Suprapubic skin (tissue), 4 donors: ENCODE data around the gene RSF1. TPM values are rescaled to one million over a fixed set of nuclear protein-coding genes. Genes with fewer than 3 reads are reported as not detected.

Experiments used
- DNase-seq, 2 donors: peaks; one replicate each; pipeline ENCODE4 v3.0.0-alpha.2; 2019; ENCODE audit warnings: low spot score in 2 of 2
- H3K27ac ChIP-seq: fragments of 200-600 bp; sonication (generic); one replicate; pipeline ENCODE4 v1.5.1; 2019
- H3K27me3 ChIP-seq: fragments of 200-600 bp; sonication (generic); one replicate; pipeline ENCODE4 v1.5.1; 2019
- H3K36me3 ChIP-seq: fragments of 200-600 bp; sonication (generic); one replicate; pipeline ENCODE4 v1.5.1; 2019
- H3K4me1 ChIP-seq: fragments of 200-600 bp; sonication (generic); one replicate; pipeline ENCODE4 v1.5.1; 2019
- H3K4me3 ChIP-seq: fragments of 200-600 bp; sonication (generic); one replicate; pipeline ENCODE4 v1.5.1; 2019; ENCODE audit warnings: mild to moderate bottlenecking
- H3K9me3 ChIP-seq: fragments of 200-600 bp; sonication (generic); one replicate; pipeline ENCODE4 v1.5.1; 2019
- CTCF ChIP-seq, 2 donors: fragments of 200-600 bp in 1 of 2; fragments of 450-650 bp in 1 of 2; sonication (generic) in 1 of 2; IDR thresholded peaks; one replicate each; pipeline ENCODE4 v1.5.1; 2016 to 2019; ENCODE audit warnings: antibody characterized with exemption in 2 of 2, mild to moderate bottlenecking in 1 of 2, moderate library complexity in 1 of 2
- EP300 ChIP-seq: sonication (generic); formaldehyde crosslinking; IDR thresholded peaks from one replicate; pipeline ENCODE4 v1.6.1; 2017; ENCODE audit warnings: antibody characterized with exemption
- POLR2A ChIP-seq, 2 donors: fragments of 450-650 bp; IDR thresholded peaks; one replicate each; pipeline ENCODE4 v1.6.1; 2017; ENCODE audit warnings: antibody characterized with exemption in 2 of 2, mild to moderate bottlenecking in 2 of 2, moderate library complexity in 2 of 2
- POLR2AphosphoS5 ChIP-seq, 3 donors: sonication (generic); formaldehyde crosslinking; IDR thresholded peaks; one replicate each; pipeline ENCODE4 v1.6.1; 2017; ENCODE audit warnings: antibody characterized with exemption in 3 of 3
- WGBS: methylation state at CpG from one replicate; pipeline ENCODE4 v1.1.5; 2018; 5-methylcytosine and 5-hydroxymethylcytosine counted together
- total RNA-seq, 4 donors: library from RNA; depleted of rRNA; stranded (reverse); fragments of >200 nt; gene quantifications; one replicate each; pipeline ENCODE4 v1.1.0, GENCODE V29; 2016

Gene RSF1
- total RNA-seq, 4 donors from 2014 or later = 27.5 to 121 (median 45.5) TPM

- Histone ChIP-seq H3K27ac (no peak overlapping the region), H3K4me1 (no peaks in the 10 kb centered on the region), H3K36me3 (peaks cover 9% of the 10 kb centered on the region), H3K9me3 (no peaks in the 10 kb centered on the region), H3K4me3 (no peak overlapping the region), H3K27me3 (no peaks in the 10 kb centered on the region)
- no peak for DNase-seq
- WGBS = 91% methylated on average over 3 of the region's 3 CpGs
- TF ChIP-seq POLR2AphosphoS5 (IDR thresholded peaks at IDR 0.05) (no peak), POLR2A (IDR thresholded peaks at IDR 0.05) (no peak), CTCF (IDR thresholded peaks at IDR 0.05) (no peak), EP300 (no peak)
Measured at GRCh38 chr11:77661670-77662069, 158.9 kb downstream of the RSF1 start.

GRCh38 chr11:77660947-77661346, 159.6 kb downstream of the RSF1 start:
- no peaks in the 10 kb centered on the region for H3K4me1 ChIP-seq
- no peak for TF ChIP-seq CTCF (IDR thresholded peaks at IDR 0.05)
- TF ChIP-seq POLR2AphosphoS5 (IDR thresholded peaks at IDR 0.05) = no peak
- no peak for TF ChIP-seq POLR2A (IDR thresholded peaks at IDR 0.05)
- TF ChIP-seq EP300 = no peak
- no peak for DNase-seq
- peaks cover 5% of the 10 kb centered on the region for H3K36me3 ChIP-seq
- H3K9me3 ChIP-seq = no peaks in the 10 kb centered on the region
- H3K27ac ChIP-seq = no peak overlapping the region
- H3K27me3 ChIP-seq = no peaks in the 10 kb centered on the region
- H3K4me3 ChIP-seq = no peak overlapping the region
- 69% methylated on average over 1 of the region's 1 CpG for WGBS

GRCh38 chr11:77658213-77659013, 162.1 kb downstream of the RSF1 start:
- H3K27me3 ChIP-seq = no peaks in the 10 kb centered on the region
- H3K4me3 ChIP-seq = no peak overlapping the region
- no peak for TF ChIP-seq POLR2AphosphoS5 (IDR thresholded peaks at IDR 0.05)
- no peak for TF ChIP-seq POLR2A (IDR thresholded peaks at IDR 0.05)
- TF ChIP-seq EP300 = no peak
- TF ChIP-seq CTCF (IDR thresholded peaks at IDR 0.05) = no peak
- no peaks in the 10 kb centered on the region for H3K36me3 ChIP-seq
- no peak overlapping the region for H3K27ac ChIP-seq
- DNase-seq = no peak
- 58% methylated on average over 4 of the region's 4 CpGs for WGBS
- H3K4me1 ChIP-seq = no peaks in the 10 kb centered on the region
- H3K9me3 ChIP-seq = no peaks in the 10 kb centered on the region

- Histone ChIP-seq H3K36me3 (no peaks in the 10 kb centered on the region), H3K27ac (no peak overlapping the region), H3K9me3 (no peaks in the 10 kb centered on the region), H3K4me1 (no peaks in the 10 kb centered on the region), H3K4me3 (no peak overlapping the region), H3K27me3 (no peaks in the 10 kb centered on the region)
- no peak for DNase-seq
- TF ChIP-seq POLR2AphosphoS5 (IDR thresholded peaks at IDR 0.05) = no peak
- WGBS = 87% methylated on average over 7 of the region's 7 CpGs
Measured at GRCh38 chr11:77656362-77656761, 164.2 kb downstream of the RSF1 start.

GRCh38 chr11:77654770-77655434, 165.6 kb downstream of the RSF1 start:
- no peak overlapping the region for H3K4me3 ChIP-seq
- no peaks in the 10 kb centered on the region for H3K4me1 ChIP-seq
- no peaks in the 10 kb centered on the region for H3K27me3 ChIP-seq
- no peak overlapping the region for H3K27ac ChIP-seq
- no peaks in the 10 kb centered on the region for H3K36me3 ChIP-seq
- H3K9me3 ChIP-seq = no peaks in the 10 kb centered on the region
- TF ChIP-seq POLR2A (IDR thresholded peaks at IDR 0.05) (no peak), POLR2AphosphoS5 (IDR thresholded peaks at IDR 0.05) (no peak), EP300 (no peak), CTCF (IDR thresholded peaks at IDR 0.05) (no peak)
- no peak for DNase-seq
- 85% methylated on average over 4 of the region's 4 CpGs for WGBS
